ENCODE measurements around the gene ZFX. TPM values are rescaled to one million over a fixed set of nuclear protein-coding genes. Genes with fewer than 3 reads are reported as not detected.

The ZFX gene
- total RNA-seq, 2 experiments from 2014 or later = 46.8 to 51.8 TPM

DNA sequence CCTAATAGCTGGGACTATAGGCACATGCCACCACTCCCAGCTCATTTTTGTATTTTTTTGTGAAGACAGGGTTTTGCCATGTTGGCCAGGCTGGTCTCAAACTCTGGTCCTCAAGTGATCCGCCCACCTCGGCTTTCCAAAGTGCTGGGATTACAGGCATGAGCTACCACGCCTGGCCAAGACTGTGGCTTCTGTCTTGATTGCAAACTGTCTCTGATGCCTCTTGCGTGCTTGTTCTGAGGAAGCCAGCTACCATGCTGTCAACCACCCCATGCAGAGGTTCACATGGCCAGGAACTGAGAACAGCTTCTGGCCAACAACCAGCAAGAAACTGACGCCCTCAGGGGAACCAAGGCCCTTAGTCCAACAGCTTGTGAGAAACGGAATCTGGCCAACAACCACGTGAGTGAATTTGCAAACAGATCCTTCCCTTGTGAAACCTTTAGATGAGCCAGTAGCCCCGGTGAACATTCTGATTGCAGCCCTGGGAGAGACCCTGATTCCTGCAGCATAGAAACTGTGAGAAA is 93.2 kb downstream of the ZFX start:
- Mint-ChIP-seq H3K4me1 (peaks cover 8% of the 10 kb centered on the region), H3K36me3 (no peaks in the 10 kb centered on the region), H3K9me3 (no peaks in the 10 kb centered on the region), H3K27ac (no peak overlapping the region), H3K4me3 (no peak overlapping the region), H3K27me3 (peaks cover 6% of the 10 kb centered on the region)
- POLR2A ChIA-PET = interaction anchor here (0.5 to 0.7 kb wide), 2 partner anchors 161 to 315 kb away, joined by 3 to 4 read pairs; no protein-coding TSS in a partner anchor
- ATAC-seq (ENCODE audit: low read depth) (no peak), DNase-seq (no peak)

DNA sequence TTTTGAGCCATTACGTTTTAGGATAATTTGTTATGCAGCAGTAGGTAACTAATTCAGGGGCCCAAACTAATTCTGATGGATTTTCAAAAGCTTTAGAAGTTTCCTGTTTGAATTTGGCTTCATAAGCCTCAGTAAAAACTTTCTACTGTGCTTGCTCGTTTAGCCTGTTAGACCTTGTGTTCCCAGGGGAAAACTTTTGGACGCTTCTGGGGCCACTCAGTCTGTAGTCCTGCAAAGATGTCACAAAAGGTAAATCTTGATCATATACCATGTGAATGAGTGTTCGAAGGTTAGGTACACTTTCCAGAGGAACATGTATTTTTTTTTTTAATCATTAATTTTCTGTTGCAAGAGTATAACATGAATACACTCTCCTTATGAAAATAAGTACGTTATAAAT is 93.7 kb downstream of the ZFX start:
- H3K27ac Mint-ChIP-seq = no peak overlapping the region
- peaks cover 6% of the 10 kb centered on the region for H3K27me3 Mint-ChIP-seq
- H3K36me3 Mint-ChIP-seq = no peaks in the 10 kb centered on the region
- no peak for ATAC-seq (ENCODE audit: low read depth)
- no peak overlapping the region for H3K4me3 Mint-ChIP-seq
- peaks cover 6% of the 10 kb centered on the region for H3K4me1 Mint-ChIP-seq
- DNase-seq = no peak
- POLR2A ChIA-PET = no interaction called here
- H3K9me3 Mint-ChIP-seq = no peaks in the 10 kb centered on the region

DNA sequence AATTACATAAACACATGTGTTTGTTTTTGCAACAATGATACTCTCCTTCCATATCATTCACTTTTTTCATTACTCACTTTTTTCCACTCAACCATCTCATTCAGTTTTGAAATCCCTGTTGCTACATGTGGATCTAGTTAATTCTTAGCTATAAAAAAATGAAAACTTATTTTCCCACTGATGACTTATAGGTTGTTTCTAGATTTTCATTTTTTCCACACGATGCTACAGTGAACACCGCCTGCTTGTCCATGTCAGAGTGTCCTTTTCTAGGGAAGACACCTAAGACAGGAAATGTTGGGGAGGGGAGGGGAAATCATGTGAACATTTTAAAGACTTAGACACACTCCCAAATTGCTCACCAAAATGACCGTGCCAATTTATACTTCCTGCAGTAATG is 94.2 kb downstream of the ZFX start:
- peaks cover 1% of the 10 kb centered on the region for H3K4me1 Mint-ChIP-seq
- H3K4me3 Mint-ChIP-seq = no peak overlapping the region
- POLR2A ChIA-PET = interaction anchor here (0.7 kb wide), 1 partner anchor 27 kb away, joined by 4 read pairs; no protein-coding TSS in a partner anchor
- DNase-seq (no peak), ATAC-seq (ENCODE audit: low read depth) (no peak)
- no peak overlapping the region for H3K27ac Mint-ChIP-seq
- no peaks in the 10 kb centered on the region for H3K36me3 Mint-ChIP-seq
- no peaks in the 10 kb centered on the region for H3K9me3 Mint-ChIP-seq
- H3K27me3 Mint-ChIP-seq = peaks cover 6% of the 10 kb centered on the region

DNA sequence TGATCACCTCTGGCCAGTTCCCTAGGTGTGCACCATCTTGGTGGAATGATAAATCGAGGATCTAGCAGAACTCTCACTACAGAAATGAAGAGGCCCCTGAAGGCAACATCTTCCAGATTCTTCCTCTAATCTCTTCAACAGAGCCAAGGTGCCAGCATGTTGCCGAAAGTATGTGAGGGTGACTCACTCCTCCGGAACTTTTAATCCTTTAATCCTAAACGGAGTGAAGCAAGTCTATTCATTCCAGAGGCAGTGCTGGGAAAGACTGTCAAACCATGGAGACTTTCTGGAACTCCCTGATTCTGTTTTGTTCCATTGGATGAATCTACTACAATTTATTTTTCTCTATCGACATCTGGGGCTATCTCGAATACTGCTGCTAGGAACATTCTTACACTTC is 95.7 kb downstream of the ZFX start:
- POLR2A ChIA-PET = no interaction called here
- Mint-ChIP-seq H3K36me3 (no peaks in the 10 kb centered on the region), H3K9me3 (no peaks in the 10 kb centered on the region), H3K27me3 (peaks cover 6% of the 10 kb centered on the region), H3K27ac (no peak overlapping the region), H3K4me3 (no peak overlapping the region), H3K4me1 (peaks cover 1% of the 10 kb centered on the region)
- ATAC-seq (ENCODE audit: low read depth) (no peak), DNase-seq (no peak)

DNA sequence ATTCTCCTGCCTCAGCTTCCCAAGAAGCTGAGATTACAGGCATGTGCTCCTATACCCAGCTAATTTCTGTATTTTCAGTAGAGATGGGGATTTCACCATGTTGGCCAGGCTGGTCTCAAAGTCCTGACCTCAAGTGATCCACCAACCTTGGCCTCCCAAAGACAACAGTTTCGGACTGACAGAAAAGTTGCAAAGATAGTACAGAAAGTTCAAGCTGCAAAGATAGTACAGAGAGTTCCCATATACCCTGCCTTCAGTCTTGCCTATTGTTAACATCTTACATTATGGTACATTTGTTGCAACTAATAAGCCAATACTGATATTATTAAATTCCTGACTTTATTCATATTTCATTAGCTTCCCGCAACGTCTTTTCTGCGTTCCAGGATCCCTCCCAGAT is 98.5 kb downstream of the ZFX start:
- POLR2A ChIA-PET = no interaction called here
- Mint-ChIP-seq H3K36me3 (no peaks in the 10 kb centered on the region), H3K4me1 (peaks cover 2% of the 10 kb centered on the region), H3K9me3 (no peaks in the 10 kb centered on the region), H3K27ac (no peak overlapping the region), H3K27me3 (peaks cover 6% of the 10 kb centered on the region), H3K4me3 (no peak overlapping the region)
- ATAC-seq (ENCODE audit: low read depth) (no peak), DNase-seq (no peak)

DNA sequence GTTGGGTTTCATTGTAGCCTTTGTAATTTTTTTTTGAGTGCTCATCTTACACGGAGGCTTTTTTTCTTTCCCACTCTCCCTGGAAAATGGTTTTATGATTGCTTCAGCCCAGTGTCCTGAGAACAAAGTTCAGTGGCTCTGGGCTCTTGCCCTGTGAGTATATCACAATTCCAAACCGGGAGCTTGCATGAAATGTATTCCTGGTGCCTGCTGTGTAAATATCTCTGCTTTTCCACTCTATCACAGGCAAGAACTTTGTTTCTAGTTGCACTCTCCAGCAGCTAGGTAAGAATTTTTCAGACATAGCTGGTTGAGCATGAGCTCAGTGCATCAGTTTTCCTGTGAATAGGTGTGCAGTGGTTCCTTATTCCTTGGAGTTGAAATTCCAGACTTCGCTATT is 103.5 kb downstream of the ZFX start:
- ATAC-seq (ENCODE audit: low read depth) (no peak), DNase-seq (no peak)
- no peaks in the 10 kb centered on the region for H3K36me3 Mint-ChIP-seq
- POLR2A ChIA-PET = no interaction called here
- H3K4me3 Mint-ChIP-seq = no peak overlapping the region
- H3K9me3 Mint-ChIP-seq = no peaks in the 10 kb centered on the region
- H3K4me1 Mint-ChIP-seq = peaks cover 1% of the 10 kb centered on the region
- no peak overlapping the region for H3K27ac Mint-ChIP-seq
- no peaks in the 10 kb centered on the region for H3K27me3 Mint-ChIP-seq

DNA sequence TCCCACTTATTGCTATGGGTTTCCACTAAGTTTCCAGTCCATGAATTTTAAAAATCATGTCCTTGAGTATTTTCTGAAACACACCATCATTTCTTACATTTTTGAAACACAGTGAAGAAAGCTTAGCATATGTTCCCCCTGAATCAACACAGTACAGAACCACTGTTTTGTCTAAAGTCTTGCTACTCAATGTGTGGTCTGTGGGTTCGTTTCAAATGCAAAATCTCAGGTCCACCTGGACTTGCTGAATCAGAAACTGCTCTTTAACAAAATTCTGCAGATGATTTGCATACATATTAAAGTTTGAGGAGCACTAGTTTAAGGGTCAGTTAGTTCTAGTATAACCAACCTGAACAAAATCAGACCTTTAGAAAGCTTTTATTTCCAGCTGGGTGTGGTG is 103.9 kb downstream of the ZFX start:
- peaks cover 1% of the 10 kb centered on the region for H3K4me1 Mint-ChIP-seq
- ATAC-seq (ENCODE audit: low read depth) = no peak

DNA sequence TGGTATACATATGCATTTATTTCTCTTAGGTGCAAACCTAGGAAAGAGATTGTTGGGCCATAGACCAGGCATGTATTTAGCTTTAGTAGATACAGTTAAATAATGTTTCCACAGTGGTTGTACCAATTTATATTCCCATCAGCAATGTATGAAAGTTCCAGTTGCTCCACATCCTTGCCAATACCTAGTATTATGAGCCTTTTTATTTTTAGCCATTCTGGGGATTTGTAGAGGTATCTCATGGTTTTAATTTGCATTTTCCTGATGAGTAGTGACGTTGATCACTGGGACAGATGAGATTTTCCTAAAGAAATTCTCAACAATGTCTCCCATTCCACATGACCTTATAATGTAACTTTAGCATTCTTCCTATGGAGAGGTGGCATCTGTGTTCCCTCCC is 107.5 kb downstream of the ZFX start:
- no peak overlapping the region for H3K4me3 Mint-ChIP-seq
- H3K9me3 Mint-ChIP-seq = no peaks in the 10 kb centered on the region
- peaks cover 9% of the 10 kb centered on the region for H3K4me1 Mint-ChIP-seq
- POLR2A ChIA-PET = no interaction called here
- no peak overlapping the region for H3K27ac Mint-ChIP-seq
- no peaks in the 10 kb centered on the region for H3K27me3 Mint-ChIP-seq
- ATAC-seq (ENCODE audit: low read depth) (no peak), DNase-seq (no peak)
- H3K36me3 Mint-ChIP-seq = no peaks in the 10 kb centered on the region

More for the DNA sequence above, 103.9 kb downstream of the ZFX start:
- no peaks in the 10 kb centered on the region for H3K27me3 Mint-ChIP-seq
- no peak overlapping the region for H3K4me3 Mint-ChIP-seq
- no peak for DNase-seq
- no peak overlapping the region for H3K27ac Mint-ChIP-seq
- no peaks in the 10 kb centered on the region for H3K9me3 Mint-ChIP-seq
- POLR2A ChIA-PET = no interaction called here
- no peaks in the 10 kb centered on the region for H3K36me3 Mint-ChIP-seq

DNA sequence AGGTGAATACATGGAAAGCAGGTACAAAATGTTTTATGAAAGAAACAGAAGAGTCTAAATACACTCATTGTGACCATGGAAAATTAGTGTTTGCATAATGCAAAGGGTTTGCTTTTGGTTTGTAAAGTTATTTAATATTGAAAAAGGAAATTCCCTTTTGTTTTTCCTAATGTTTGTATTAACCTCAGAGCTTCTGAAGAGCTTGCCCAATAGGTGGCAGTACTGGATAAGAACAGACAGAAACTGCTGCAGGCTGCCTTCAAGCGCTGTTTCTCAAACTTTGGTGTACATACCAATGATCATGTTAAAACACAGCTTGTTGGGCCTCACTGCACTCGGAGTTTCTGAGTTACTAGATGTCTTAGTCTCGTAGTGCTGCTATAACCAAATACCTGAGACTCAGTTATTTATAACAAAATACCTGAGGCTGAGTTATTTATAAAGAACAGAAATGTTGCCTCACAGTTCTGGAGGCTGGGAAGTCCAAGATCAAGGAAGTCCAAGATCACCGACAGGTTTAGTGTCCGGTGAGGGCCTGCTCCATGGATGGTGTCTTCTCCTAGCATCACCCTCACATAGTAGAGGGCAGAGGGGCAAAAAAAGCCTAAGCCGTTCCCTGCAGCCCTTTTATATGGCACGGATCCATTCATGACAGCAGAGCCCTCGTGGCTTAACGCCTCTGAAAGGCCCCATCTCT is 110.2 kb downstream of the ZFX start:
- Mint-ChIP-seq H3K36me3 (no peaks in the 10 kb centered on the region), H3K27ac (no peak overlapping the region), H3K9me3 (no peaks in the 10 kb centered on the region), H3K4me1 (peaks cover 18% of the 10 kb centered on the region), H3K27me3 (no peaks in the 10 kb centered on the region), H3K4me3 (no peak overlapping the region)
- DNase-seq = no peak
- no peak for ATAC-seq (ENCODE audit: low read depth)
- POLR2A ChIA-PET = no interaction called here

DNA sequence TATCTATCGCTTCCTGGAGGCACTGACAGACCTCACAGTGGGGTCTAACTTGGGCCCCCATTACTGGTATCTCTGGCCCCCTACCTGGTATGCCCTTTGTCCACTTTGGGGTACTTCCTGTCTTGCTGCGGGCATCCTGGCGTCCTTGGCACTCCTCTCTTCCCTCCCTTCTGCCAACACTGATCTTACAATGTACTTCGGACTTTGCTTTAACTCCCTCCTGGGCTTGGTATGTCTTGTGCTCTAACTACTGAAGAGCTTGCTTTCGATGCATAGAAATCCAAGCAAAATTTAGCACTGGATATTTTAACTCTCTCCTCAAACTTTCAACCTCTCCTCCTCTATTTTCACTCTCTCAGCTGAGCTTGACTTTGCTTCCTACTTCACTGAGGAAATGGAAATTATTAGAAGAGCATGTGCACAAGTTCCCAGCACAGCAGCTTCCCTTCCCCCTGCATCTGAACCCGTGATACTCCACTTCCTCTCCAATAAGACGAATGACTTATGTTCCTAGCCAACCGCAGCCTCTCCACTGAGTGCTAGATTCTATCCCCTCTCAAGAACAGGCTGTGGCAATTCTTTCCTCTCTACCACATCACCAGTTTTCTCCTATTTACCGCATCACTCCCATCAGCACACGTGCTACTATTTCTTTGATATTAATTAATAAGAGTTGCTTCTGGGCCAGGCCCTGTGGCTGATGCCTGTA is 111.5 kb downstream of the ZFX start:
- Mint-ChIP-seq H3K4me1 (peaks cover 18% of the 10 kb centered on the region), H3K4me3 (peak overlapping the region; percentile 41), H3K27ac (peak overlapping the region; percentile 84), H3K27me3 (no peaks in the 10 kb centered on the region), H3K36me3 (no peaks in the 10 kb centered on the region), H3K9me3 (no peaks in the 10 kb centered on the region)
- ATAC-seq (ENCODE audit: low read depth) (peak; percentile 90), DNase-seq (no peak)
- POLR2A ChIA-PET = no interaction called here

DNA sequence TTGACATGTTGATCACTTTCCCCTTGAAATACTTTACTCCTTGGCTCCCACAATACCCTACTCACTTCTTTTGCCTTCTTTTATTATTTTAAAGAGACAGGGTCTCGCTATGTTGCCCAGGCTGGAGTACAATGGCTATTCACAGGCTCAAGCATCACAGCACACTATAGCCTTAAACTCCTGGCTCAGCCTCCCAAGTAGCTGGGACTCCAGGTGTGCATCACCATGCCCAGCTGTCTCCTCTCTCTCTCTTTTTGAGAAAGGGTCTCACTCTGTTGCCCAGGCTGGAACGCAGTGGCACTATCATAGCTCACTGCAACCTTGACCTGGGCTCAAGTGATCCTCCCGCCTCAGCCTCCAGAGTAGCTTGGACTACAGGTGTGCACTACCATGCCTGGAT is 112.8 kb downstream of the ZFX start:
- POLR2A ChIA-PET = no interaction called here
- Mint-ChIP-seq H3K4me3 (no peak overlapping the region), H3K27me3 (no peaks in the 10 kb centered on the region), H3K4me1 (peaks cover 18% of the 10 kb centered on the region), H3K36me3 (no peaks in the 10 kb centered on the region), H3K9me3 (no peaks in the 10 kb centered on the region), H3K27ac (no peak overlapping the region)
- DNase-seq (no peak), ATAC-seq (ENCODE audit: low read depth) (no peak)

DNA sequence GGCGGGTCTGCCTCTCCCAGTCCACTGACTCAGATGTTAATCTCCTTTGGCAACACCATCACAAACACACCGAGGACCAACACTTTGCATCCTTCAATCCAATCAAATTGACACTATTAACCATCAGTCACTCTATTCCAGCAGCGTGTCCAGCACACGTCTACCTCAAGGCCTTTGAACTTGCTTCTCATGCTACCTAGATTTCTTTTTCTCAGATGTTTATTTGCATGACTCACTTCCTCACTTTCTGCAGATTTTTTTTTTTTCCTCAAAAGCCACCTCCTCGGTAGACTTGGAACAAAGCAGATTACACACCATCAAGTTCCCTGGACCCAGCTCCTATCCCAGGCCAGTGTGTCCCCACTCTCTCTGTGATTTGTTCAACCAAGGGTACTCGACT is 114.9 kb downstream of the ZFX start:
- Mint-ChIP-seq H3K27ac (no peak overlapping the region), H3K9me3 (no peaks in the 10 kb centered on the region), H3K4me1 (peaks cover 18% of the 10 kb centered on the region), H3K36me3 (no peaks in the 10 kb centered on the region), H3K27me3 (no peaks in the 10 kb centered on the region), H3K4me3 (no peak overlapping the region)
- POLR2A ChIA-PET = no interaction called here
- DNase-seq = no peak
- ATAC-seq (ENCODE audit: low read depth) = no peak
